Endometrial microvascular endothelial cells (primary cell): Measurements from ENCODE around the gene PRR18. TPM values are rescaled to one million over a fixed set of nuclear protein-coding genes. Genes with fewer than 3 reads are reported as not detected.

Experiments used
- in situ Hi-C: cut with HindIII; loops from 2 replicates; pipeline ENCODE4 v1.10.0; 2017; ENCODE audit warnings: low sequenced_read_pairs, low pct_unique_long_range_greater_than_20kb; ENCODE audit errors: inconsistent ontology term
- total RNA-seq: library from RNA; depleted of rRNA; stranded (reverse); fragments of >200 nt; gene quantifications from one replicate; pipeline ENCODE4 v1.2.3, GENCODE V29; 2015; ENCODE audit errors: inconsistent ontology term

The PRR18 gene
- total RNA-seq, 1 donor from 2014 or later: not detected

- in situ Hi-C loops: loop anchor here (25.0 kb wide), 1 partner anchor 105 kb away; the partner anchor contains the start of gene MPC1
Observed at GRCh38 chr6:166282394-166283032, 25.7 kb downstream of the PRR18 start.

- in situ Hi-C loops: loop anchor here (25.0 kb wide), 1 partner anchor 106 kb away; the partner anchor contains the start of gene MPC1
Observed at GRCh38 chr6:166281104-166281503, 27.1 kb downstream of the PRR18 start.

GRCh38 chr6:166279393-166279679 lies 28.9 kb downstream of the PRR18 start:
- in situ Hi-C loops: loop anchor here (25.0 kb wide), 1 partner anchor 108 kb away; the partner anchor contains the start of gene MPC1

- in situ Hi-C loops: loop anchor here (25.0 kb wide), 1 partner anchor 109 kb away; the partner anchor contains the start of gene MPC1
Observed at GRCh38 chr6:166278579-166279392, 29.4 kb downstream of the PRR18 start.

GRCh38 chr6:166277892-166278578 lies 30.2 kb downstream of the PRR18 start:
- in situ Hi-C loops: loop anchor here (25.0 kb wide), 1 partner anchor 109 kb away; the partner anchor contains the start of gene MPC1

- in situ Hi-C loops: loop anchor here (25.0 kb wide), 1 partner anchor 110 kb away; the partner anchor contains the start of gene MPC1
Observed at GRCh38 chr6:166277018-166277417, 31.2 kb downstream of the PRR18 start.

- in situ Hi-C loops: loop anchor here (25.0 kb wide), 1 partner anchor 112 kb away; the partner anchor contains the start of gene MPC1
Observed at GRCh38 chr6:166275714-166276166, 32.5 kb downstream of the PRR18 start.

GRCh38 chr6:166274739-166275370 lies 33.3 kb downstream of the PRR18 start:
- in situ Hi-C loops: loop anchor here (25.0 kb wide), 1 partner anchor 112 kb away; the partner anchor contains the start of gene MPC1

GRCh38 chr6:166274163-166274562 lies 34.0 kb downstream of the PRR18 start:
- in situ Hi-C loops: no loop called here

GRCh38 chr6:166271376-166271765 lies 36.8 kb downstream of the PRR18 start:
- in situ Hi-C loops: no loop called here

- in situ Hi-C loops: no loop called here
Observed at GRCh38 chr6:166270706-166271375, 37.4 kb downstream of the PRR18 start.

- in situ Hi-C loops: no loop called here
Observed at GRCh38 chr6:166269301-166270039, 38.7 kb downstream of the PRR18 start.

GRCh38 chr6:166268431-166268830 lies 39.8 kb downstream of the PRR18 start:
- in situ Hi-C loops: no loop called here

- in situ Hi-C loops: no loop called here
Observed at GRCh38 chr6:166267526-166267925, 40.7 kb downstream of the PRR18 start.

- in situ Hi-C loops: no loop called here
Observed at GRCh38 chr6:166266336-166266735, 41.9 kb downstream of the PRR18 start.

- in situ Hi-C loops: no loop called here
Observed at GRCh38 chr6:166262743-166263515, 45.3 kb downstream of the PRR18 start.
